OCI-LY3 (cell line): ENCODE results near the gene RPS18.
"Not testable (repeated sequence)": the region's sequence is repeated elsewhere in the genome, so short reads cannot be mapped to it uniquely, and the experiment has no call there.

Experiments used
- H2AFZ ChIP-seq: fragments of 200-600, 300-600 bp; shearing (Covaris generic); 2 replicates; pipeline ENCODE4 v1.6.0; 2014; ENCODE audit warnings: antibody characterized with exemption, low read depth, low read length
- H3K27ac ChIP-seq: fragments of 200-600, 300-600 bp; sonication (generic); 2 replicates; pipeline ENCODE4 v1.5.1; 2014; ENCODE audit warnings: mild to moderate bottlenecking, low read length, moderate library complexity, mixed read lengths
- H3K27me3 ChIP-seq: fragments of 200-600, 300-600 bp; sonication (generic); 2 replicates; pipeline ENCODE4 v1.6.1; 2014; ENCODE audit warnings: low read depth, low read length, mixed read lengths
- H3K36me3 ChIP-seq: fragments of 200-600, 300-600 bp; sonication (generic); replicated peaks from 2 replicates; pipeline ENCODE3; 2014; ENCODE audit warnings: low read depth, low read length, mixed read lengths
- H3K4me1 ChIP-seq: fragments of 300-600, 200-600 bp; sonication (generic); 2 replicates; pipeline ENCODE4 v1.6.1; 2014; ENCODE audit warnings: low read length, mixed read lengths
- H3K4me2 ChIP-seq: fragments of 200-600, 300-600 bp; sonication (generic); 2 replicates; pipeline ENCODE4 v1.6.1; 2014; ENCODE audit warnings: low read length, mixed read lengths
- H3K4me3 ChIP-seq: fragments of 300-600, 200-600 bp; sonication (generic); 2 replicates; pipeline ENCODE4 v1.5.1; 2014; ENCODE audit warnings: antibody characterized with exemption, mild to moderate bottlenecking, low read length, moderate library complexity
- H3K79me2 ChIP-seq: fragments of 300-600, 200-600 bp; shearing (Covaris generic); 2 replicates; pipeline ENCODE4 v1.6.1; 2014; ENCODE audit warnings: mild to moderate bottlenecking, low read length, mixed read lengths
- H3K9ac ChIP-seq: fragments of 300-600, 200-600 bp; shearing (Covaris generic); 2 replicates; pipeline ENCODE4 v1.6.0; 2014; ENCODE audit warnings: mild to moderate bottlenecking, low read length, moderate library complexity
- H3K9me3 ChIP-seq: fragments of 200-600, 300-600 bp; shearing (Covaris generic); 2 replicates; pipeline ENCODE4 v1.6.1; 2014; ENCODE audit warnings: low read length, mixed read lengths; ENCODE audit not compliant: insufficient read depth
- H4K20me1 ChIP-seq: fragments of 200-600, 300-600 bp; sonication (generic); 2 replicates; pipeline ENCODE4 v1.6.1; 2016; ENCODE audit warnings: low read length, mixed read lengths; ENCODE audit not compliant: insufficient read depth
- EZH2phosphoT487 ChIP-seq: fragments of 200-600 bp; shearing (Covaris generic); IDR thresholded peaks from 2 replicates; pipeline ENCODE4 v1.6.1; 2018; ENCODE audit warnings: antibody characterized with exemption, mixed run types, low read depth
- TF ChIP-seq, protein P1 (sequence below): fragments of 200-600, 300-600 bp; sonication (generic); IDR thresholded peaks from 2 replicates; pipeline ENCODE4 v1.5.1; 2014; ENCODE audit warnings: antibody characterized with exemption, low read length, low read depth

Gene RPS18

DNA sequence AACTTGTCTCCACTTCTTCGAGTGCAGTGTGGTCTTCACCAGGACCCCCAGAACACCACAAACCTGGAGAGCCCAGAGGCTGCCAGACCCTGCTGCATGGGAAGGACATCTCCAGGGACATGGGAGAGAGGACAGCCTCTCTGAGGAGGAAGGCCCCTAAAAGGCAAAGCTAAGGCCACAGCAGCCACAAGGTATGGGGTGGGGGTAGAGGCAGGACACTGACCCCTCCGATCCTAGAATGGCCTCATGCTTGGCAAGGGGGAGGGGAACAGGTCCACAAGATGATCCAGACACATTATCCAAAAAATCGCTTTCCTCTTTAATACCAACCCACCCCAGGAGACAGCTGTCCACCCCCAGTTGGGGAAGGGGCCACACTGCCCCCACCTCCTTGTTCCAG lies 6.9 kb downstream of the RPS18 start:
- no peak overlapping the region for H3K4me2 ChIP-seq
- H3K36me3 ChIP-seq: peaks cover 29% of the 10 kb centered on the region
- no peaks in the 10 kb centered on the region for H3K9me3 ChIP-seq
- H4K20me1 ChIP-seq: peaks cover 29% of the 10 kb centered on the region
- no peaks in the 10 kb centered on the region for H3K27me3 ChIP-seq
- no peak overlapping the region for H3K9ac ChIP-seq
- H3K4me3 ChIP-seq: no peak overlapping the region
- no peak overlapping the region for H3K27ac ChIP-seq
- H3K4me1 ChIP-seq: peaks cover 37% of the 10 kb centered on the region
- no peak overlapping the region for H2AFZ ChIP-seq
- H3K79me2 ChIP-seq: peaks cover 21% of the 10 kb centered on the region
- TF ChIP-seq, protein P1, sequence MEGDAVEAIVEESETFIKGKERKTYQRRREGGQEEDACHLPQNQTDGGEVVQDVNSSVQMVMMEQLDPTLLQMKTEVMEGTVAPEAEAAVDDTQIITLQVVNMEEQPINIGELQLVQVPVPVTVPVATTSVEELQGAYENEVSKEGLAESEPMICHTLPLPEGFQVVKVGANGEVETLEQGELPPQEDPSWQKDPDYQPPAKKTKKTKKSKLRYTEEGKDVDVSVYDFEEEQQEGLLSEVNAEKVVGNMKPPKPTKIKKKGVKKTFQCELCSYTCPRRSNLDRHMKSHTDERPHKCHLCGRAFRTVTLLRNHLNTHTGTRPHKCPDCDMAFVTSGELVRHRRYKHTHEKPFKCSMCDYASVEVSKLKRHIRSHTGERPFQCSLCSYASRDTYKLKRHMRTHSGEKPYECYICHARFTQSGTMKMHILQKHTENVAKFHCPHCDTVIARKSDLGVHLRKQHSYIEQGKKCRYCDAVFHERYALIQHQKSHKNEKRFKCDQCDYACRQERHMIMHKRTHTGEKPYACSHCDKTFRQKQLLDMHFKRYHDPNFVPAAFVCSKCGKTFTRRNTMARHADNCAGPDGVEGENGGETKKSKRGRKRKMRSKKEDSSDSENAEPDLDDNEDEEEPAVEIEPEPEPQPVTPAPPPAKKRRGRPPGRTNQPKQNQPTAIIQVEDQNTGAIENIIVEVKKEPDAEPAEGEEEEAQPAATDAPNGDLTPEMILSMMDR: no peak
- no peak for TF ChIP-seq EZH2phosphoT487

DNA sequence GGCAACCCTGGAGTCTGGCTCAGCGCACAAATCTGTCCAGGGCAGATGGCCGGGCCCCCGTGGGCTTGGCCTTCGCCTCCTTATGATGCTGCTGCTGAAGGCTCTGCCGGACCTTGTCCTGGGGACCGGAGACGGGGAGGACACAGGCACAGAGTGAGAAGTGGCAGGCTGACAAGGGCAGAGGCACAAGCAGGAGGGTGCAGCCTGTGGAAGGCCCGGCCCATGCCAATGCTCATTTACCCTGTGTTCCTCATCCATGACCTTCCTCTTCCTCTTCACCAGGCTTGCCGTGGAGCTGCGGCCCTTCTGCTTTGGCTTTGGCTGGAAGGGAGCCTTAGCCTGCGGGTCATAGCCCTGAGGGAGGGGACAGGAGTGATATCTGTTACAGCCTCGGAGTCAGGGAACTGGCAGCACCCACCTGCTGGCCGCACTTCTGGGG lies 7.4 kb downstream of the RPS18 start:
- Histone ChIP-seq H3K4me1 (peaks cover 32% of the 10 kb centered on the region), H3K27me3 (no peaks in the 10 kb centered on the region), H3K79me2 (peaks cover 16% of the 10 kb centered on the region), H4K20me1 (peaks cover 24% of the 10 kb centered on the region), H3K27ac (no peak overlapping the region), H3K36me3 (peaks cover 25% of the 10 kb centered on the region), H3K4me2 (no peak overlapping the region), H3K9ac (no peak overlapping the region), H3K4me3 (no peak overlapping the region), H3K9me3 (no peaks in the 10 kb centered on the region), H2AFZ (no peak overlapping the region)
- TF ChIP-seq, protein P1: no peak
- TF ChIP-seq EZH2phosphoT487: no peak

DNA sequence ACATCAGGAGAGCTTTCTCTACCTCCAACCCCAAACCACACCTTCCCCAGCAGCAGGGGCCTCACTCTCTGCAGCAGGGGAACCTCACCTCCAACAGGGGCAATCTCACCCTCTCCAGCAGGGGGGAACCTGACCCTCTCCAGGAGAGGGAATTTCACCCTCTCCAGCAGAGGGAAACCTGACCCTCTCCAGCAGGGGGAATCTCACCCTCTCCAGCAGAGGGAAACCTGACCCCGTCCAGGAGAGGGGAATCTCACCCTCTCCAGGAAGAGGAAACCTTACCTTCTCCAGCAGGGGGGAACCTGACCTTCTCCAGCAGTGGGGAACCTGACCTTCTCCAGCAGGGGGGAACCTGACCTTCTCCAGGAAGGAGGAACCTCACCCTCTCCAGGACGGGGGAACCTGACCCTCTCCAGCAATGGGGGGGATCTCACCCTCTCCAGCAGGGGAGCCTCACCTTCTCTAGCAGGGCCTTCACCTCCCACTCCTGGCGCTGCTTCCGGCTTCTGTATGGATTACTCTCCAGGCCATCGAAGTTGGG lies 8.2 kb downstream of the RPS18 start:
- Histone ChIP-seq H3K79me2 (peaks cover 9% of the 10 kb centered on the region), H3K4me1 (peaks cover 24% of the 10 kb centered on the region), H3K4me2 (no peak overlapping the region), H3K27me3 (no peaks in the 10 kb centered on the region), H3K27ac (no peak overlapping the region), H3K9me3 (no peaks in the 10 kb centered on the region), H3K9ac (no peak overlapping the region), H3K36me3 (peaks cover 17% of the 10 kb centered on the region), H2AFZ (no peak overlapping the region), H3K4me3 (no peak overlapping the region), H4K20me1 (peaks cover 17% of the 10 kb centered on the region)
- TF ChIP-seq, protein P1: peak; percentile 32
- TF ChIP-seq EZH2phosphoT487: no peak

DNA sequence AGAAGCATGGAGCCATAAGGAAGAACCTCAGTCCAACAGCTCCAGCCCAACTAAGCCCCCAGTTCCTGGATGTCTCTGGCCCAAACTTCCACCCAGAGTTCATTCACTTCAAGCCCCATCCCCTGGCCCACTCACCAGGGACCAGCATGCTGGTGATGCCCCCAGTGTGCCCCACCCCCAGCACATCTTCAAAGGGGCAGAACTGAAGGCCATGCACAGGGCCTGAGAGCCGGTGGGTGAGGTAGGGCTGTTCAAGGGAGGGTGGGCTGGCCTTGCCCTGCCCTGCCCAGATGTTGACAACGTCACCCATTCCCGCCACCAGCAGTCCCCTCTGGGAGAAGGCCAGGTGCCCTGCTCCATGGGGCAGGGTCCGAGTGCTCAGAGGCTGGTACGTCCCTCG lies 8.7 kb downstream of the RPS18 start:
- peaks cover 12% of the 10 kb centered on the region for H3K36me3 ChIP-seq
- H4K20me1 ChIP-seq: peaks cover 12% of the 10 kb centered on the region

DNA sequence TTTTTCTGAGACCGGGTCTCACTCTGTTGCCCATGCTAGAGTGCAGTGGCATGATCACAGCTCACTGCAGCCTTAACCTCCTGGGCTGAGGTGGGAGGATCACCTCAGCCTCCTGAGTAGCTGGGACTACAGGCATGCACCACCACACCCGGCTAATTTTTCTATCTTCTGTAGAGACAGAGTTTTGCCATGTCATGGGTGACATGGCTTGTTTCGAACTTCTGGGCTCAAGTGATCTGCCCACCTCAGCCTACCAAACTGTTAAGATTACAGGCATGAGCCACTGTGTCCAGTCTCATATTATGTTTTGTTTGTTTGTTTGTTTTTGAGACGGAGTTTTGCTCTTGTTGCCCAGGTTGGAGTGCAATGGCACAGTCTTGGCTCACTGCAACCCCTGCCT lies 13.3 kb downstream of the RPS18 start:
- not testable (repeated sequence) for H3K4me3 ChIP-seq, H3K4me1 ChIP-seq, H3K36me3 ChIP-seq, H3K9me3 ChIP-seq, H3K27ac ChIP-seq, H3K9ac ChIP-seq, H2AFZ ChIP-seq, H4K20me1 ChIP-seq, H3K27me3 ChIP-seq, H3K4me2 ChIP-seq
- peaks cover 19% of the 10 kb centered on the region for H3K79me2 ChIP-seq

More for the DNA sequence above, 8.7 kb downstream of the RPS18 start:
- Histone ChIP-seq H3K27me3 (no peaks in the 10 kb centered on the region), H2AFZ (no peak overlapping the region), H3K79me2 (peaks cover 4% of the 10 kb centered on the region), H3K27ac (no peak overlapping the region), H3K9me3 (no peaks in the 10 kb centered on the region), H3K4me2 (no peak overlapping the region), H3K4me3 (no peak overlapping the region), H3K9ac (no peak overlapping the region), H3K4me1 (peaks cover 20% of the 10 kb centered on the region)
- TF ChIP-seq, protein P1: no peak
- no peak for TF ChIP-seq EZH2phosphoT487
